H9 (cell line): ENCODE results near the gene LMO1. TPM values are rescaled to one million over a fixed set of nuclear protein-coding genes. Genes with fewer than 3 reads are reported as not detected.

Experiments
- DNase-seq: peaks from one replicate; pipeline ENCODE4 v3.0.0-alpha.2; 2017
- H2AFZ ChIP-seq: one replicate; pipeline ENCODE4 v1.6.1; 2013; ENCODE audit warnings: mild to moderate bottlenecking, low read length, control low read depth, moderate library complexity
- H2AK5ac ChIP-seq: 2 replicates; pipeline ENCODE4 v1.6.1; 2013; ENCODE audit warnings: low read length, control low read depth, mixed read lengths; ENCODE audit not compliant: insufficient read length
- H2BK120ac ChIP-seq: one replicate; pipeline ENCODE4 v1.6.1; 2013; ENCODE audit warnings: low read depth, mild to moderate bottlenecking, low read length, control low read depth, inconsistent platforms; ENCODE audit not compliant: poor library complexity, severe bottlenecking
- H2BK12ac ChIP-seq: 2 replicates; pipeline ENCODE4 v1.6.1; 2013; ENCODE audit warnings: low read length, control low read depth, mixed read lengths, low read depth; ENCODE audit not compliant: insufficient read length
- H2BK15ac ChIP-seq: 2 replicates; pipeline ENCODE4 v1.6.1; 2013; ENCODE audit warnings: low read depth, low read length, control low read depth
- H2BK20ac ChIP-seq: one replicate; pipeline ENCODE4 v1.6.1; 2013; ENCODE audit warnings: low read depth, mild to moderate bottlenecking, low read length, control low read depth, inconsistent platforms; ENCODE audit not compliant: poor library complexity, severe bottlenecking
- H2BK5ac ChIP-seq: 2 replicates; pipeline ENCODE4 v1.6.1; 2013; ENCODE audit warnings: low read length, control low read depth, mixed read lengths; ENCODE audit not compliant: insufficient read length
- H3K14ac ChIP-seq: 2 replicates; pipeline ENCODE4 v1.6.1; 2013; ENCODE audit warnings: low read length, control low read depth; ENCODE audit not compliant: insufficient read depth
- H3K18ac ChIP-seq: 2 replicates; pipeline ENCODE4 v1.6.1; 2013; ENCODE audit warnings: low read depth, mild to moderate bottlenecking, mixed read lengths, low read length, control low read depth; ENCODE audit not compliant: insufficient read length
- H3K23ac ChIP-seq: 2 replicates; pipeline ENCODE4 v1.6.1; 2013; ENCODE audit warnings: low read length, control low read depth, mixed read lengths, low read depth; ENCODE audit not compliant: insufficient read length
- H3K23me2 ChIP-seq: 2 replicates; pipeline ENCODE4 v1.6.1; 2013; ENCODE audit warnings: low read depth, mild to moderate bottlenecking, mixed read lengths, low read length, control low read depth; ENCODE audit not compliant: insufficient read length, poor library complexity, severe bottlenecking
- H3K27ac ChIP-seq: 2 replicates; pipeline ENCODE4 v1.5.1; 2013; ENCODE audit warnings: low read length, control low read depth, mixed read lengths, low read depth; ENCODE audit not compliant: insufficient read length
- H3K27me3 ChIP-seq: 2 replicates; pipeline ENCODE4 v1.6.1; 2013; ENCODE audit warnings: low read length, control low read depth, inconsistent platforms; ENCODE audit not compliant: insufficient read depth
- H3K4ac ChIP-seq: 2 replicates; pipeline ENCODE4 v1.6.1; 2013; ENCODE audit warnings: low read depth, mild to moderate bottlenecking, control low read depth, inconsistent platforms, low read length, moderate library complexity
- H3K4me1 ChIP-seq: 2 replicates; pipeline ENCODE4 v1.6.1; 2013; ENCODE audit warnings: low read length, control low read depth, inconsistent platforms; ENCODE audit not compliant: insufficient read depth
- H3K4me2 ChIP-seq: 2 replicates; pipeline ENCODE4 v1.6.1; 2013; ENCODE audit warnings: low read length, control low read depth, mixed read lengths; ENCODE audit not compliant: insufficient read length, insufficient read depth
- H3K56ac ChIP-seq: 2 replicates; pipeline ENCODE4 v1.6.1; 2013; ENCODE audit warnings: low read depth, mild to moderate bottlenecking, mixed read lengths, low read length, control low read depth; ENCODE audit not compliant: insufficient read length
- H3K79me1 ChIP-seq: 2 replicates; pipeline ENCODE4 v1.6.1; 2013; ENCODE audit warnings: low read depth, mild to moderate bottlenecking, moderate library complexity, low read length, control low read depth, inconsistent platforms; ENCODE audit not compliant: insufficient read depth, poor library complexity, severe bottlenecking
- H3K79me2 ChIP-seq: 2 replicates; pipeline ENCODE4 v1.6.1; 2013; ENCODE audit warnings: low read length, control low read depth, inconsistent platforms; ENCODE audit not compliant: insufficient read depth
- H3K9ac ChIP-seq: 2 replicates; pipeline ENCODE4 v1.6.1; 2013; ENCODE audit warnings: low read length, control low read depth, mixed read lengths; ENCODE audit not compliant: insufficient read length; ENCODE audit errors: extremely low read depth
- H3K9me3 ChIP-seq: one replicate; pipeline ENCODE4 v1.6.1; 2013; ENCODE audit warnings: low read depth, low read length, inconsistent platforms; ENCODE audit not compliant: control insufficient read depth
- H3T11ph ChIP-seq: one replicate; pipeline ENCODE4 v1.6.1; 2013; ENCODE audit warnings: mild to moderate bottlenecking, low read length, control low read depth, inconsistent platforms
- H4K20me1 ChIP-seq: one replicate; pipeline ENCODE4 v1.6.1; 2013; ENCODE audit not compliant: control insufficient read depth, insufficient read length, insufficient read depth
- H4K5ac ChIP-seq: 2 replicates; pipeline ENCODE4 v1.6.1; 2013; ENCODE audit warnings: low read depth, mild to moderate bottlenecking, mixed read lengths, low read length, control low read depth; ENCODE audit not compliant: insufficient read length
- H4K8ac ChIP-seq: replicated peaks from 2 replicates; pipeline ENCODE4 v1.6.1; 2013; ENCODE audit warnings: low read length, control low read depth, mixed read lengths, low read depth; ENCODE audit not compliant: insufficient read length
- H4K91ac ChIP-seq: 2 replicates; pipeline ENCODE4 v1.6.1; 2013; ENCODE audit warnings: low read depth, mild to moderate bottlenecking, moderate library complexity, mixed read lengths, low read length, control low read depth; ENCODE audit not compliant: insufficient read length
- H3K27ac Mint-ChIP-seq, 3 experiments: 2 replicates in 2 of 3; 3 replicates in 1 of 3; pipeline ENCODE4 v1.8.0; 2020 to 2021; ENCODE audit warnings: mixed read lengths in 3 of 3, mild to moderate bottlenecking in 1 of 3, moderate library complexity in 1 of 3
- H3K27me3 Mint-ChIP-seq: 2 replicates; pipeline ENCODE4 v1.8.0; 2021; ENCODE audit warnings: low read depth, mild to moderate bottlenecking, moderate library complexity, mixed read lengths
- H3K36me3 Mint-ChIP-seq, 3 experiments: 2 replicates in 2 of 3; 3 replicates in 1 of 3; pipeline ENCODE4 v1.8.0; 2020 to 2021; ENCODE audit warnings: low read depth in 3 of 3, mixed read lengths in 3 of 3; ENCODE audit not compliant: insufficient read depth in 1 of 3
- H3K4me1 Mint-ChIP-seq, 2 experiments: 2 replicates each; pipeline ENCODE4 v1.8.0; 2020; ENCODE audit warnings: mixed read lengths in 2 of 2
- H3K4me3 Mint-ChIP-seq, 2 experiments: 2 replicates in 1 of 2; 3 replicates in 1 of 2; pipeline ENCODE4 v1.8.0; 2020 to 2021; ENCODE audit warnings: mild to moderate bottlenecking in 2 of 2, mixed read lengths in 2 of 2, moderate library complexity in 1 of 2
- H3K9me3 Mint-ChIP-seq, 2 experiments: 2 replicates in 1 of 2; 3 replicates in 1 of 2; pipeline ENCODE4 v1.8.0; 2020; ENCODE audit warnings: mild to moderate bottlenecking in 2 of 2, mixed read lengths in 2 of 2, moderate library complexity in 1 of 2
- WGBS: extraction: QIAGEN DNeasy Blood & Tissue Kit; methylation state at CpG from one replicate; pipeline ENCODE4 v1.1.7; 2013; ENCODE audit warnings: missing lambda C conversion rate, low lambda C conversion rate, mixed read lengths; ENCODE audit not compliant: insufficient read length; ENCODE audit errors: extremely low coverage; 5-methylcytosine and 5-hydroxymethylcytosine counted together
- total RNA-seq: library from RNA; stranded (reverse); gene quantifications from 2 replicates; pipeline ENCODE4 v1.2.1, GENCODE V29; 2021
- TF ChIP-seq, protein P1 (sequence below): fragments of 200-600 bp; sonication (generic); conservative IDR thresholded peaks from 3 replicates; pipeline ENCODE4 v1.8.0; 2021; ENCODE audit warnings: antibody characterized with exemption, mild to moderate bottlenecking

The LMO1 gene
- total RNA-seq, 1 experiment from 2014 or later, result 0.50 TPM

DNA sequence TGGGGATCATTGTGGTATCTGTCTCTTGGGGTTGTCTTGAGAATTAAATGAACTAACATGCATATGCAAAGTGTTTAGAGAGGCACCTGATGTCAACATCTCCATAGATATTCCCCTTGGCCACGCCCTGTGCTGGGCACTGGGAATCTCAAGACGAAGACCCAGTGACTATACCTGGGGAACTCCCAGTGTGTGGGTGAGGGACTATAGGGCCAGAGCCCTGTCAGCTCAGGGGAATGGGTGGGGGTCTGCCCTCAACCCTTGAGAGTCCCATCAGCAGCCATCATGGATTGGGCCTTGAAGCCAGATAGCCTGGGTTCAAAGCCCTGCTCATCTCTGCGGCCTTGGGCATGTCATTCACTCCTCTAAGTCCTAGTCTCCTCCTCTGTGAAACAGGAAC lies 21.6 kb upstream of the LMO1 start:
- Histone ChIP-seq H3K56ac (no peak overlapping the region), H3T11ph (no peak overlapping the region), H2BK5ac (no peak overlapping the region), H3K4me1 (no peaks in the 10 kb centered on the region; the same call in 1 of the 2 replicates), H2BK120ac (no peak overlapping the region), H3K9me3 (no peaks in the 10 kb centered on the region), H3K79me1 (no peaks in the 10 kb centered on the region), H3K79me2 (no peaks in the 10 kb centered on the region), H2BK12ac (no peak overlapping the region), H2AK5ac (no peak overlapping the region), H2BK20ac (no peak overlapping the region), H3K9ac (no peak overlapping the region), H3K4me2 (no peak overlapping the region), H4K20me1 (no peaks in the 10 kb centered on the region), H2BK15ac (no peak overlapping the region), H3K23me2 (peaks cover 8% of the 10 kb centered on the region), H4K5ac (no peak overlapping the region), H2AFZ (no peak overlapping the region), H3K18ac (no peak overlapping the region), H3K4ac (no peak overlapping the region), H3K27me3 (peaks cover 3% of the 10 kb centered on the region; the same call in 1 of the 2 replicates), H3K27ac (no peak overlapping the region), H3K14ac (no peak overlapping the region), H4K91ac (no peak overlapping the region), H3K23ac (no peak overlapping the region), H4K8ac (no peak overlapping the region)
- Mint-ChIP-seq H3K4me1 (peaks cover 11 to 26% of the 10 kb centered on the region in 2 experiments), H3K36me3 (no peaks in the 10 kb centered on the region), H3K4me3 (no peak overlapping the region), H3K9me3 (peaks cover 0 to 1% of the 10 kb centered on the region in 2 experiments; a peak in 1 of 5 replicates), H3K27me3 (peaks cover 14% of the 10 kb centered on the region), H3K27ac (no peak overlapping the region)
- TF ChIP-seq, protein P1, sequence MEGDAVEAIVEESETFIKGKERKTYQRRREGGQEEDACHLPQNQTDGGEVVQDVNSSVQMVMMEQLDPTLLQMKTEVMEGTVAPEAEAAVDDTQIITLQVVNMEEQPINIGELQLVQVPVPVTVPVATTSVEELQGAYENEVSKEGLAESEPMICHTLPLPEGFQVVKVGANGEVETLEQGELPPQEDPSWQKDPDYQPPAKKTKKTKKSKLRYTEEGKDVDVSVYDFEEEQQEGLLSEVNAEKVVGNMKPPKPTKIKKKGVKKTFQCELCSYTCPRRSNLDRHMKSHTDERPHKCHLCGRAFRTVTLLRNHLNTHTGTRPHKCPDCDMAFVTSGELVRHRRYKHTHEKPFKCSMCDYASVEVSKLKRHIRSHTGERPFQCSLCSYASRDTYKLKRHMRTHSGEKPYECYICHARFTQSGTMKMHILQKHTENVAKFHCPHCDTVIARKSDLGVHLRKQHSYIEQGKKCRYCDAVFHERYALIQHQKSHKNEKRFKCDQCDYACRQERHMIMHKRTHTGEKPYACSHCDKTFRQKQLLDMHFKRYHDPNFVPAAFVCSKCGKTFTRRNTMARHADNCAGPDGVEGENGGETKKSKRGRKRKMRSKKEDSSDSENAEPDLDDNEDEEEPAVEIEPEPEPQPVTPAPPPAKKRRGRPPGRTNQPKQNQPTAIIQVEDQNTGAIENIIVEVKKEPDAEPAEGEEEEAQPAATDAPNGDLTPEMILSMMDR, result no peak
- no CpG with 5 or more reads among the region's 3 CpGs for WGBS
- peak; percentile 12 for DNase-seq
